Suppressor macrophage treated with lipopolysaccharide for 4 hours (primary cell): ENCODE measurements around the gene ABCB11.
"Not testable (repeated sequence)": the region's sequence is repeated elsewhere in the genome, so short reads cannot be mapped to it uniquely, and the experiment has no call there.

Experiments
- DNase-seq: peaks from one replicate; pipeline ENCODE4 v3.0.0-alpha.2; 2020

Gene ABCB11

DNA sequence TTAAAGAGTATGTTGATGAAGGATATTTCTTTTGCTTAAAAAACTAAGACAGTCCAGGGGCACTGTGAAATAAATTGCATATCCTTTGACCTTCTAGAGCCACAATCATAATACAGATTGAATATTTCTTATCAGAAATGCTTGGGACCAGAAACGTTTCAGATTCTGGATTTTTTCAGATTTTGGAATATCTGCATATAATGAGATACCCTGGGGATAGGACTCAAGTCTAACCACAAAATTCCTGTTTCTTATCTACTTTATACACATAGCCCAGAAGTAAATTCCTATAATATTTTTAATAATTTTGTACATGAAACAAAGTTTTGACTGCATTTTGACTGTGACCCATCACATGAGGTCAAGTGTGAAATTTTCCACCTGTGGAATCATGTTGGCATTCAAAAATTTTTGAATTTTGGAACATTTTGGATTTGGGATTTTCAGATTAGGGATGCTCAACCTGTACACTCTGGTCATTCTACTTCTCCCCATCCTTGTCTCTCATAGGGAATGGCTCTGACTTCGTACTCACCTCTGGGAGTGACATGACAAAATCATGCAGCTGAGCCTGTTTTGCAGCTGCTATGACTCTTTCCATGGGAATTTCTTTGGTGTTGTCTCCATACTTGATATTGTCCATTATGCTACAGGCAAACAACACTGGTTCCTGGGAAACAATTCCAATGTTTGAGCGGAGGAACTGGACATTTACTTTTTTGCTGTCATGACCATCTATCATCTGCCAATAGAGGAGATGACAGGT is 104.3 kb downstream of the ABCB11 start:
- no peak for DNase-seq

DNA sequence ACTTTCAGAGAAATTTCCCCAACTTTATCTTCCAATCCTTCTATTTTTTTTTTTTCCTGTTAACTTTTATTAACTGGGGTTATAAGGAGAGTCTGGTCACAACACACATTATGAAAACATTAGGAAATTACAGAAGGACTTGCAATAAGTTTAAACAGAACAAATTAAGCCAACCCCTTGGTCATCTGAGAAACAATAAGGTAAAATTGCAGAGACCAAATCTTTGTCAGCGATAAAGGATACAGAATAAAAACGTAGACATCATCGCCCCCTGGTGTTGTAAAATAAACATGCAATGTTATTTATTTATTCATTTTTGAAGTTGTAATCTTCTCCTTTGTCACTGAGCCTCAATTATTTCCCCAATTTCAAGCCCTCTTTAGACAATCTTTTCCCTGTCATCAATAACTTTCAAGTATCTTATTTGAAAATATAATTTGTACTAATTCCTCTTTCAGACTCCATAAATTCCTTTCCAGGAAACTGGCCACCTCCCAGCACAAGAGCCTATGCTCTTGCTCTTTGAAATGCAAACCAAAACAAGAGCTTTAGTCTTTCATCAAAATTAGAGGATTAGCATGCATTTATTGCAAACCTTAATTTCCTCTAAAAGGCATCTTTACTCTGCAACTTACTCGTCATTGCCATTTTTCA is 110.5 kb downstream of the ABCB11 start:
- DNase-seq: peak; percentile 60

GRCh38 chr2:168916331-168916675 is 114.8 kb downstream of the ABCB11 start:
- no peak for DNase-seq

- DNase-seq: no peak
Measured at GRCh38 chr2:168915441-168916330, 115.4 kb downstream of the ABCB11 start.

- no peak for DNase-seq
Measured at GRCh38 chr2:168913495-168913894, 117.6 kb downstream of the ABCB11 start.

- DNase-seq: no peak
Measured at GRCh38 chr2:168912901-168913369, 118.2 kb downstream of the ABCB11 start.

DNA sequence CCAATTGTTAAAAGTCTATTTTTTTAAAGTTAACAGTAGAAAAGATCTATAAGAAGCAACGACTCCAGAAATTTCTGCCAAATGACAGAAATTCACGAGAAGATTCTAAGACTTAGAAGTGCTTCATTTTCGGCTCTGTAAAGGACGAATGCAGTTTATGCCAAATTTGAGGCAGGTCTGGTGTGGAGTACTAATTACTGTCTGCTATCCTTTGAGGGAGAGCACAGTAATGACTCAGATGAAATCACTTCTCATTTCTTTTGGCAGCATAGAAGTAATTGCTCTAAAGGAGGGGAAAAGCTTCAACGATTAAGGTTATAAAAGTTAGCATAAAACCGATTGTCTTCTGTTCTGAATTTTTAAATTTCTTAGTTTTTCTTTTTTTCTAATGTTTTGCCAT is 118.7 kb downstream of the ABCB11 start:
- DNase-seq: no peak

DNA sequence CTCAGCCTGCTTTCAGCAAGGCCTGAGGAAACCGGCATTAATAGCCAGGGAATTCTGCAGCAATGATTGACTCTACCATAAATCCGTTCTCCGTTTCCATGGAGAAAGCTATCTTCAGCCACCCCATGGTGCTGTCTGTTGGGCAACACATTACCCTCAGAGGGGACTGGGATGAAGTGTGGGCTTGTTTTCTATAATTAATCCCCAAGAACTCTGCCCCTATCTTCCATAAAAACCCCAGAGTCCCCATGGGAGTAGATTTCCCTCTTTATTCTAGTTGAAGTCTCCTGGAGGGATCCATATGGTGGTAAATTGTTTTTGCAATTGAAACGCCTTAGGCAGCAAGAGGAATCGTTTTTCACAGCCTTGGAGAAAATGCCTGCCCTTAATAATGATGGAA is 120.8 kb downstream of the ABCB11 start:
- no peak for DNase-seq

GRCh38 chr2:168907940-168908662 is 123.0 kb downstream of the ABCB11 start:
- DNase-seq: no peak

GRCh38 chr2:168904358-168904757 is 126.8 kb downstream of the ABCB11 start:
- DNase-seq: no peak

DNA sequence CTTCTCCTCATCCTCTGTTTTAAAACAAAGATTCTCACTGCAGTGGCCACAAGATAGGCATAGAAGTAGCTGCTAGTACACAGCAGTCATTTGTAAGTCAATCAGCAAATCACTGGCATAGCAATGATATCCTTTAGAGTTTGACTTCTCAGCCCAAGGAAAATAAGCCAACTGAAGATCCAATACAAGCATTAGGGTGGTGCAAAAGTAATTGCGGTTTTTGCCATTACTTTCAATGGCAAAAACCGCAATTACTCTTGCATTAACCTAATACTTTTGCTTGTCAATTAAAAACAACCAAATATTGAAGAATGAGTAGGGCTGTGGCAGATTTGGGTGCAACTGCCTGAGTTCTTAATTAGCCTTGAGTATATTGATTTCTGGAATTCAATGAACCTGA is 127.2 kb downstream of the ABCB11 start:
- DNase-seq: no peak

- no peak for DNase-seq
Measured at GRCh38 chr2:168901003-168901402, 130.1 kb downstream of the ABCB11 start, which contains the start of gene G6PC2. TSS of gene G6PC2 (plus strand) at chr2:168901291. CDS start at chr2:168901332, 41 bp downstream.

DNA sequence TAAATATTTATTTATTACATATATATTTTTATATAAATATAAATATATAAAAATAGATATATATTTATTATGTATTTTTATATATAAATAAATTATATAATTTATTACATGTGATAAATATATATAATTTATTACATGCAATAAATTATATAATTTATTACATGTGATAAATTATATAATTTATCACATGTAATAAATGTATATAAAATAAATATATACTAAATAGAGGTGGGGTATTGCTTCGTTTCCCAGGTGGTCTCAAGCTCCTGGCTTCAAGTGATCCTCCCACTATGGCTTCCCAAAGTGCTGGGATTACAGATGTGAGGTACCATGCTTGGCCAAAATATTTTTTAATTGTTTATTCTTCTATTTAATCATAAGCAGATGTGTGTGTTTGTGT is 133.7 kb downstream of the ABCB11 start:
- no peak for DNase-seq

GRCh38 chr2:168896783-168897182 is 134.3 kb downstream of the ABCB11 start:
- DNase-seq: peak; percentile 3

DNA sequence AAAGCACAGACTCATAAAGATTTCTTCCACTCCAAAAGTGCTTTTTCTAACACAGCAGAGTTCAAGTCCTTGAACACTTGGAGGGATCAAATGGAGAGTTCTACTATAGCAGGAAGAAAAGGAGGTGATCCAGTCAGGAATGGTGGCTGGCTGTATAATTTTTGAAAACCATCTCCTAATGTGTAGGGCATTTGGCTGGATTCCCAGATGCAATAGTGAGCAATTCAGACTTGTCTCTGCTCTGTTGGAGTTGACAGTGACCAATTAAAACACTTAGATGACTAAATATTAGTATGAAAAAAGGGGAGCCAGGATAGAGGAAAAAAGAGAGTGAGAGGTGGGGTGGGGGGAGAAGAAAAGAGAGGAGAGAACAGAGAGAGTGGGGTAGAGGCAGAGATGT is 135.4 kb downstream of the ABCB11 start:
- no peak for DNase-seq

GRCh38 chr2:168894720-168895119 is 136.4 kb downstream of the ABCB11 start:
- DNase-seq: no peak

DNA sequence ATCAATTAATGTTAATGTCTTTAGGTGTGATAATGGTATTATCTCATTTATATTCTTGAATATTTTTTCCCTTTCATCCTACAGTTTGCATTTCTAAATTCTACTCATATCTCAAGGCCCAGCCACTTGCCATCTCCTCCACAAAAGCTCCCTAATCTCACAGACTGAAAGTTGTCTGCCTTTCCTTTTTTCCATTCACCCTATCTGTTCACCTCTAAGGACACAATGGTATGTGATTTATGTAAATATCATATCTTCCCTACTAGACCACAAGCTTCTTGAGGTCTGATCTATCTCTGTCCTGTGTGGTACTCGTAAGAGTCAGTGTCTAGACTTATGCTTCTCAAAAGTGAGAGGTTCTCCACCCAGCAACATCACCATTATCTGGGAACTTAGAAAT is 137.0 kb downstream of the ABCB11 start:
- no peak for DNase-seq

DNA sequence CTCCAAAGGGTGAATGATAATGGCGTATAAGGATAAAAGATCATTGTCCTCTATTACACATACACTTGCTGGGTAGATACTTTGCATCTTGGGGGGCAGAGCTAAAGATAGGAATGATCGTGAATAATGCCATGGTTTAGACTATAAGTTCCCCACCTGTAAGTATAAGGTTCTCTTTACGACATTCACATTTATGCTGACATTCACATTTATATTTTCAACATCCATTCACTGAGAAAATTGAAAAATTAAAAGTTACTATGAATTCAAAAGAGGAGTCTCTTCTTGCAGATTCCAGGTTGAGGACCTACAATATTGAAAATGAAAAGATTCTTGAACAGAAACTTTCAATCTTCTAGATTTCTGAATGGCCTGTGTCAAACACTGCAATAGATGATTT is 138.8 kb downstream of the ABCB11 start:
- no peak for DNase-seq

DNA sequence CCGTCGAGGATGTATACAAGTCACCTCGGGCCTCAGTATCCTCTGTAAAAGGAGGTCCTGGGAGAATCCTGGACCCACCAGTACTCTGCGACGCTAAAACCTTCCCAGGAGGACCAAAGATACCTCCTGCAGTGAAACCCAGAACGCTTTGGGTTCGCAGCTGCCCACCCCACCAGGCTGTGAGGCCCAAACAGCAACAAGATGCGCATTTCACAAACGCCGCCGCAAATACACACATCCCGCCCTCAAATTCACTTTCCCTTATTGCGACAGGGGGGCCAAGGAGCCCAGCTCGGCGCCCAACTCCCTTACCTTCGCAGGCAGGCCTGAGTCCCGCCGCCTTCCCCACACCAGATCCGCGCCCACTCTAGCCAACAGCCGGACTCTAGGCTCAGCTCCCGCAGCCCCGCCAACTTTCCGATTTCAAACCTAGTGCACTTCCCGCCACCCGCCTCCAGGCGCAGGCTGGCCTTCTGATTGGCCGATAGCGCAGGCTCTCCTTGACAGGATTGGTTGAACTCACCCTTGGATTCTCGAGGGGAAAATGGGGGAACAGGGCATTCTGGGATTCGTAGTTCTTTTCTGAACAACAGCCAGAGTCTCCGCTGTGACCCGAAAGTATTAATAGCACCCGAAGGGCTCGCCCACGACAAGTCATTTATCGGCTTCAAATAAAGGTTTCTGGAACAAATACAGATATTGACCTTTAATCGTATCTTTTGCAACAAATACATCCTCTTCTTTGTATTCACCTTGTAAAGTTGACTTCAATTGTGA is 140.9 kb downstream of the ABCB11 start, which contains the start of gene SPC25:
SPC25 (minus strand) TSS at position 425 of the 777 bp plus-strand sequence. CDS start 911 bp downstream, outside the sequence.
- peak; percentile 93 for DNase-seq

DNA sequence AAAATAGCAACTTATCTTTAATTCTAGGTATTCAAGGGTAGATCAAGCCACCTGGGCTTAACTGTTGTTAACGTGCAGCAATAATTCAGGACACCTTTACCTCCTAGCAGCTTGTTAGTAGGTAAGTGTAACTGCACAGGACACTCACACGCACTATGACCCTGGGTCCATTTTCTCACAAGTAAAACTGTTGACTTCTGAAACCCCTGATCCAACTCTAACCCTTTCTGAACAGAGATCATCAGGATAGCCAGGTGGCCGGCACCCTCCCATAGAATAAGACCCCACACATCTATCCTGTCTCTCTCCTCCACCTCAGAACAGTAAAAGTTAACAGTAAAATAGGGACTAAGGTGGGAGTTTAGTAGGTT is 141.5 kb downstream of the ABCB11 start:
- DNase-seq: no peak

DNA sequence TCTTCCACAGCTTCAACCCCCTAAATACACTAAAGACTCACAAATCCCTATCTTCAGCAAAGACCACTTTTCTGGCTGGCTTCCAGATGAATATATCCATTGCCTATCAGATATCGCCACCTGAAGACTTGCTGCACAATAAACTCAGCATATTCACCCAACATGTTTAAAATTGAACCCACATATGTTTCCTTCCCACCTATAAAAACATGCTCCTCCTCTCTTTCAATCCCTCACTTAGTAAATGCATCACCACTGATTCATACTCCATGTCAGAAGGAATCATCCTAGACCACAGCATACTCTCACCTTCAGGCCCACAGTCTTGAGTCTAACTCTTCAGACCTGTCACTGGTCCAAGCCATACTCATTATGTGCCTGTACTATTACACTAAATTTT is 146.1 kb downstream of the ABCB11 start:
- DNase-seq: no peak

DNA sequence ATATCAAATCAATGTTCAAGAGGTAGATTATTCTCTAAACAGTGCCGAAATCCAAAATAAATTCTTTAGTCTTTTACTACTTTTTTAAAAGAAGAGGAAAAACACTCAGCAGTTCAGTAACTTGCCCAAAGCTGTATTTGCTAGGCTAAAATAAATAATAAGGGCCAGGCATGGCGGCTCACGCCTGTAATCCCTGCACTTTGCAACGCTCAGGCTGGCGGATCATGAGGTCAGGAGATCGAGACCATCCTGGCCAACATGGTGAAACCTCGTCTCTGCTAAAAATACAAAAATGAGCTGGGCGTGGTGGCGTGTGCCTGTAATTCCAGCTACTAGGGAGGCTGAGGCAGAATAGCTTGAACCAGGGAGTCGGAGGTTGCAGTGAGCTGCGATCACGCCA is 149.0 kb downstream of the ABCB11 start:
- DNase-seq: not testable (repeated sequence)
